HG03457 (cell line): ENCODE data around the gene VPS39.

Experiments
- ATAC-seq: cut with Tn5 transposase; IDR thresholded peaks from one replicate; pipeline ENCODE4 v1.9.1; 2021; ENCODE audit warnings: moderate number of reproducible peaks; ENCODE audit not compliant: unreplicated experiment

Gene VPS39

GRCh38 chr15:42131826-42132806, 76.0 kb downstream of the VPS39 start:
- no peak for ATAC-seq

- ATAC-seq: no peak
Measured at GRCh38 chr15:42131006-42131405, 77.1 kb downstream of the VPS39 start.

- ATAC-seq: no peak
Measured at GRCh38 chr15:42130246-42130986, 77.7 kb downstream of the VPS39 start.

GRCh38 chr15:42129364-42129763, 78.7 kb downstream of the VPS39 start:
- ATAC-seq: no peak

GRCh38 chr15:42128476-42128875, 79.6 kb downstream of the VPS39 start:
- no peak for ATAC-seq

- no peak for ATAC-seq
Measured at GRCh38 chr15:42123546-42123945, 84.6 kb downstream of the VPS39 start.

GRCh38 chr15:42121682-42122081, 86.4 kb downstream of the VPS39 start:
- no peak for ATAC-seq

GRCh38 chr15:42121021-42121420, 87.1 kb downstream of the VPS39 start:
- no peak for ATAC-seq

GRCh38 chr15:42120285-42120684, 87.8 kb downstream of the VPS39 start:
- no peak for ATAC-seq

- ATAC-seq: no peak
Measured at GRCh38 chr15:42119446-42119760, 88.7 kb downstream of the VPS39 start.

- ATAC-seq: no peak
Measured at GRCh38 chr15:42118650-42119445, 89.3 kb downstream of the VPS39 start.

- no peak for ATAC-seq
Measured at GRCh38 chr15:42111924-42112323, 96.2 kb downstream of the VPS39 start.

GRCh38 chr15:42110367-42110766, 97.7 kb downstream of the VPS39 start:
- no peak for ATAC-seq

- no peak for ATAC-seq
Measured at GRCh38 chr15:42108806-42109205, 99.3 kb downstream of the VPS39 start.
